Ectodermal cell (in vitro differentiated cells): ENCODE measurements around the gene STT3B.
A peak's percentile ranks its signal among the peaks of the same experiment; 100 is the strongest.

ENCODE experiments used
- H3K27ac ChIP-seq: 2 replicates; pipeline ENCODE4 v1.7.0; 2013; ENCODE audit warnings: mild to moderate bottlenecking, low read depth, low read length; ENCODE audit not compliant: insufficient read depth, poor library complexity, severe bottlenecking
- H3K27me3 ChIP-seq: 2 replicates; pipeline ENCODE4 v1.7.0; 2013; ENCODE audit warnings: mild to moderate bottlenecking, low read length; ENCODE audit not compliant: insufficient read depth, control insufficient read depth, poor library complexity, severe bottlenecking
- H3K36me3 ChIP-seq: one replicate; pipeline ENCODE4 v1.7.0; 2013; ENCODE audit warnings: low read length; ENCODE audit not compliant: control insufficient read depth, insufficient read depth
- H3K4me1 ChIP-seq: one replicate; pipeline ENCODE4 v1.7.0; 2013; ENCODE audit warnings: low read length; ENCODE audit not compliant: control insufficient read depth, insufficient read depth
- H3K4me3 ChIP-seq: 2 replicates; pipeline ENCODE4 v1.7.0; 2013; ENCODE audit warnings: low read depth, low read length, control low read depth; ENCODE audit not compliant: insufficient read depth
- H3K9me3 ChIP-seq: 2 replicates; pipeline ENCODE4 v1.7.0; 2013; ENCODE audit warnings: mild to moderate bottlenecking, low read length, moderate library complexity; ENCODE audit not compliant: control insufficient read depth
- WGBS, 2 experiments: methylation state at CpG; one replicate each; pipeline ENCODE4 v1.1.7; 2013; ENCODE audit warnings: missing lambda C conversion rate in 2 of 2; 5-methylcytosine and 5-hydroxymethylcytosine counted together

The STT3B gene

DNA sequence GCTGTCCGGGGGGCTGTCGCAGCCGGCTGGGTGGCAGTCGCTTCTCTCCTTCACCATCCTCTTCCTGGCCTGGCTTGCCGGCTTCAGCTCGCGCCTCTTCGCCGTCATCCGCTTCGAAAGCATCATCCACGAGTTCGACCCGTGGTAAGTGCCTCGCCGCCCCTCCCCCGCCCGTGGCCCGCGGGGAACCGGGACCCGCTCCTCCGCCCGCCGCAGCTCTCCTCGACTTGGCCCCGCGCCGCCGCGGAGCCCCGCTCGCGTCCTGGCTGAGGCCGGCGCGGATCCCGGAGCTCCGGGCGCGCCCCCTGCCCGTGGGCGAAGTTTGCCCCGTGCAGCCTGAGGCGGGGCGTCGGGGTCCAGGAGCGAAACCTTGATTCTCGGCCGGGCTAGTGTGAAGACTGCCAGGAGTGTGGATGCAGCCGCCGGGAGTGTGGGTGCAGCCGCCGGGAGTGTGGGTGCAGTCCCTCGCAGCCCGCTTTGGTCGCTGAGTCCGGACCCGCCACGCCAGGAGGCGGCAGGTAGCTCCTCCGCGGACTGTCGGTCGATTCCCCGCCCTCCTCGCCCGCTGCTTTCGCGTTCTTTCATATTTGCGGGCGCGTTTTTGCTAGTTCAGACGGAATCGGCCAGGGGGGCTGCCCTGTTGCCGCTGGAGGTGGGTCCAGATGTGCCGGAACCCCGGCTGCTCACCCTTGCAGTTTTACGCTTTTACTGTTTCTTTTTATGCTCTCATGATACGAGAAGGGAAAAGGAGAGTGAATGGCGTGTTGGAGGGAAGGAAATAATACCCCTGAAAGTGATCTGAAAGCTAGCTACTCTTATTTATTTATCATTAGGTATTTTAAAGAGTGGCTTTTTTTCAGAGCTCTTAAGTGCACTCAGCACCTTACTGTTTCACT is 692 bp downstream of the STT3B start:
- no peaks in the 10 kb centered on the region for H3K36me3 ChIP-seq
- H3K27me3 ChIP-seq = no peaks in the 10 kb centered on the region
- peak overlapping the region; percentile 83 for H3K4me3 ChIP-seq
- no peaks in the 10 kb centered on the region for H3K4me1 ChIP-seq
- WGBS, 2 experiments = 0% methylated on average over 81 of the region's 81 CpGs
- H3K9me3 ChIP-seq = no peaks in the 10 kb centered on the region
- peak overlapping the region; percentile 98 for H3K27ac ChIP-seq

DNA sequence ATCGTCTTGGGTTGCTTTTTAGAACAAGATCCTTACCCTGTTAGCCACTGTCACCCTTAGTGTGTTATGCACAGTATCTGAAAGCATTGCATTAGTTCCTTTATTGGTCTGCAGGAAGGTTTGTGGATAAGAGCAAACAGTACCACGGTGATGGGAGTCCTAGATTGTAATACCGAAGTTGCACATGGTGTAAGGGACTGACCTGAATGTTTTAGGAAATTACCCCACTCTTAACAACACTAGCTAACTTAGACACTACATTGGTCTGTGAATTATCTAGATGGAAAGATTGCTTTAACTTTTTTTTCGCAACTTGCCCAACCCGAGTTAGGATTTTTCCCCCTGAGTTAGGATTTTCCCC is 1.3 kb downstream of the STT3B start:
- no peaks in the 10 kb centered on the region for H3K9me3 ChIP-seq
- H3K4me1 ChIP-seq = no peaks in the 10 kb centered on the region
- peak overlapping the region; percentile 83 for H3K4me3 ChIP-seq
- H3K27ac ChIP-seq = no peak overlapping the region
- 13 to 20% methylated on average over 4 to 5 of the region's 5 CpGs for WGBS, 2 experiments
- no peaks in the 10 kb centered on the region for H3K27me3 ChIP-seq
- no peaks in the 10 kb centered on the region for H3K36me3 ChIP-seq

- Histone ChIP-seq H3K27me3 (no peaks in the 10 kb centered on the region), H3K9me3 (no peaks in the 10 kb centered on the region), H3K27ac (no peak overlapping the region), H3K36me3 (no peaks in the 10 kb centered on the region), H3K4me3 (no peak overlapping the region), H3K4me1 (no peaks in the 10 kb centered on the region)
- WGBS, 2 experiments = 60% methylated on average over 1 of the region's 2 CpGs; no CpG with 5 or more reads in 1 of the 2 experiments
Observed at GRCh38 chr3:31536497-31536896, 3.8 kb downstream of the STT3B start.

- no peak overlapping the region for H3K27ac ChIP-seq
- no peak overlapping the region for H3K4me3 ChIP-seq
- no peaks in the 10 kb centered on the region for H3K9me3 ChIP-seq
- 89 to 90% methylated on average over 2 of the region's 2 CpGs for WGBS, 2 experiments
- H3K27me3 ChIP-seq = no peaks in the 10 kb centered on the region
- no peaks in the 10 kb centered on the region for H3K4me1 ChIP-seq
- H3K36me3 ChIP-seq = no peaks in the 10 kb centered on the region
Observed at GRCh38 chr3:31538801-31539200, 6.1 kb downstream of the STT3B start.

GRCh38 chr3:31539275-31539674 is 6.5 kb downstream of the STT3B start:
- Histone ChIP-seq H3K9me3 (no peaks in the 10 kb centered on the region), H3K27me3 (no peaks in the 10 kb centered on the region), H3K27ac (no peak overlapping the region), H3K4me3 (no peak overlapping the region), H3K36me3 (no peaks in the 10 kb centered on the region), H3K4me1 (no peaks in the 10 kb centered on the region)
- 94 to 100% methylated on average over 1 of the region's 1 CpG for WGBS, 2 experiments

DNA sequence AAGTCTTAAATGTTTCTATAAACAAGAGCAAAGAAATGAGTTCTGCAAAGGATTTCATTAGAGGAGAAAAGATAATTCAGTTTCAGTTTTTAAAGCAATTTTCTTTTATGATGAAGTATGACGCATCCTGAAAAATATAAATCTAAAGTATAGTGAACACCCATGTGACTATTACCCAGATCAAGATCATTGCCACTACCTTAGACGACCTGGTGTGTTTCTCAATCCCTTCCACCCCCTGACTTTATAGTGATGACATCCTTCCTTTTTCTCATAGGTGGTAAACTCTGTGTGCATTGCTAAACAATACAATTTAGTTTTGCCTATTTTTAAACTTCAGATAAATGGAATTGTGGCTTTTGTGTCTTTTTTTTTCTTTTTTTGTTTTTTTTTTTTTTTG is 8.4 kb downstream of the STT3B start:
- no peak overlapping the region for H3K4me3 ChIP-seq
- H3K27me3 ChIP-seq = no peaks in the 10 kb centered on the region
- no peak overlapping the region for H3K27ac ChIP-seq
- H3K4me1 ChIP-seq = no peaks in the 10 kb centered on the region
- H3K36me3 ChIP-seq = no peaks in the 10 kb centered on the region
- 83 to 100% methylated on average over 2 of the region's 2 CpGs for WGBS, 2 experiments
- no peaks in the 10 kb centered on the region for H3K9me3 ChIP-seq

GRCh38 chr3:31542246-31542645 is 9.5 kb downstream of the STT3B start:
- Histone ChIP-seq H3K36me3 (no peaks in the 10 kb centered on the region), H3K27ac (no peak overlapping the region), H3K9me3 (no peaks in the 10 kb centered on the region), H3K4me1 (no peaks in the 10 kb centered on the region), H3K4me3 (no peak overlapping the region), H3K27me3 (no peaks in the 10 kb centered on the region)
- 93 to 100% methylated on average over 1 of the region's 1 CpG for WGBS, 2 experiments

DNA sequence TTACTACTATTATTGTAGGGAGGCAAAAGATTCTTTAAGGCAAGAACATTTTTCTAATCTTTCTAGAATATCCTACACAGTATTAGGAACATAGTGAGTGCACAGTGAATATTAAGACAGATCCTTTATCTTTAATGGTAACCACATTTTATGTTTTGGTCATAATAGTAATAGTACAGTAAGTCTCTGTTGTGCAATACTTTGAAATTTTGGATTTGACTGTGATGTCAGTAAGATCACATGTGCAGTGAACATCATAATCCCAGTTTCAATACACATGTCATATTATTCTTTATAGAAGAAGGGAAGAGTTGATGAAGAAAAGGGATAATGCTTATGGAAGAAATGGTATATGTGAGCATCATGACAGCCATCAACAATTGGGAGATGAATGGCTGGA is 10.7 kb downstream of the STT3B start:
- Histone ChIP-seq H3K36me3 (no peaks in the 10 kb centered on the region), H3K4me1 (no peaks in the 10 kb centered on the region)

GRCh38 chr3:31544634-31545033 is 11.9 kb downstream of the STT3B start:
- Histone ChIP-seq H3K27ac (no peak overlapping the region), H3K4me3 (no peak overlapping the region), H3K27me3 (no peaks in the 10 kb centered on the region), H3K4me1 (no peaks in the 10 kb centered on the region), H3K9me3 (no peaks in the 10 kb centered on the region), H3K36me3 (no peaks in the 10 kb centered on the region)
- WGBS, 2 experiments = 87 to 92% methylated on average over 8 to 9 of the region's 9 CpGs

More for the DNA sequence above, 10.7 kb downstream of the STT3B start:
- Histone ChIP-seq H3K27me3 (no peaks in the 10 kb centered on the region), H3K27ac (no peak overlapping the region), H3K4me3 (no peak overlapping the region), H3K9me3 (no peaks in the 10 kb centered on the region)

DNA sequence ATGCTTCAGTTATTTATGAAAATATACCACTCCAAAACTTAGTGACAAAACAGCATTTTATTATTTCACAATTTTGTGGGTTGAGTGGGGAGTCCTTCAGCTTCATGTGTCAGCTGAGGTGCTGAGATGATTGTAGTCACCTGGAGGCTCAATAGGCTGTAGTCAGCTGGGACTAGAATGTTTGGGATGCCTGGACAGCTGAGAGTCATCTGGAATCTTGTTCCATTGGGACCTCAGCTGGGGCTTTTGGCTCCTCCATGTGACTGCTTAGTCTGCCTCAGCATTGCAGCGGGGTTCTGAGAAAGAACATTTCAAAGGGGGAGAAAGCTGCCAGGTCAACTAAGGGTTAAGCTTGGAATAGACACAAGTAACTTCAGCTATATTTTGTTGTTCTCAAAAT is 13.4 kb downstream of the STT3B start:
- no peak overlapping the region for H3K4me3 ChIP-seq

More for the DNA sequence above, 13.4 kb downstream of the STT3B start:
- H3K36me3 ChIP-seq = no peaks in the 10 kb centered on the region
- H3K9me3 ChIP-seq = no peaks in the 10 kb centered on the region
- WGBS, 2 experiments = 77 to 91% methylated on average over 1 of the region's 1 CpG
- H3K4me1 ChIP-seq = no peaks in the 10 kb centered on the region
- no peaks in the 10 kb centered on the region for H3K27me3 ChIP-seq
- no peak overlapping the region for H3K27ac ChIP-seq
